BLaER1 (cell line): Measurements from ENCODE around the gene ERBB3.
A peak's percentile ranks its signal among the peaks of the same experiment; 100 is the strongest.
"Not testable (repeated sequence)": the region's sequence is repeated elsewhere in the genome, so short reads cannot be mapped to it uniquely, and the experiment has no call there.

Source experiments
- H3K27ac ChIP-seq: shearing (Covaris generic); formaldehyde crosslinking; 2 replicates; pipeline ENCODE4 v1.8.1; 2022
- H3K27me3 ChIP-seq: shearing (Covaris generic); formaldehyde crosslinking; 2 replicates; pipeline ENCODE4 v1.8.1; 2022
- H3K36me3 ChIP-seq: shearing (Covaris generic); formaldehyde crosslinking; 2 replicates; pipeline ENCODE4 v1.8.1; 2022
- H3K4me1 ChIP-seq: shearing (Covaris generic); formaldehyde crosslinking; 2 replicates; pipeline ENCODE4 v1.8.1; 2022
- H3K4me2 ChIP-seq: shearing (Covaris generic); formaldehyde crosslinking; 2 replicates; pipeline ENCODE4 v1.8.1; 2022
- H3K4me3 ChIP-seq: shearing (Covaris generic); formaldehyde crosslinking; 2 replicates; pipeline ENCODE4 v1.8.1; 2022
- H3K9ac ChIP-seq: shearing (Covaris generic); formaldehyde crosslinking; 2 replicates; pipeline ENCODE4 v1.8.1; 2022
- H3K9me3 ChIP-seq: shearing (Covaris generic); formaldehyde crosslinking; 2 replicates; pipeline ENCODE4 v1.8.1; 2022
- H4K20me1 ChIP-seq: shearing (Covaris generic); formaldehyde crosslinking; 2 replicates; pipeline ENCODE4 v1.8.1; 2022
- Cebpa-rat ChIP-seq: shearing (Covaris generic); IDR thresholded peaks from 2 replicates; pipeline ENCODE4 v1.8.1; 2022

Gene ERBB3

GRCh38 chr12:56079723-56080555 is at the start of gene ERBB3:
Gene ERBB3, plus strand, starts transcription at chr12:56080165. Its CDS starts 136 bp downstream, at chr12:56080301.
- Histone ChIP-seq H4K20me1 (no peaks in the 10 kb centered on the region), H3K9me3 (no peaks in the 10 kb centered on the region), H3K36me3 (no peaks in the 10 kb centered on the region), H3K9ac (peak within 1 kb of the TSS; percentile 21; the same call in 1 of the 2 replicates), H3K27me3 (peaks cover 42% of the 10 kb centered on the region), H3K4me2 (peak within 1 kb of the TSS; percentile 91), H3K27ac (no peak within 1 kb of the TSS), H3K4me3 (peak within 1 kb of the TSS; percentile 66), H3K4me1 (peaks cover 28% of the 10 kb centered on the region)
- TF ChIP-seq Cebpa-rat = no peak

GRCh38 chr12:56031987-56032386 is 48.0 kb upstream of the ERBB3 start:
- no peaks in the 10 kb centered on the region for H3K4me1 ChIP-seq
- H3K4me3 ChIP-seq = no peak overlapping the region
- no peaks in the 10 kb centered on the region for H4K20me1 ChIP-seq
- peaks cover 85% of the 10 kb centered on the region for H3K36me3 ChIP-seq
- H3K9me3 ChIP-seq = no peaks in the 10 kb centered on the region
- no peak overlapping the region for H3K4me2 ChIP-seq
- no peak overlapping the region for H3K27ac ChIP-seq
- TF ChIP-seq Cebpa-rat = no peak
- H3K27me3 ChIP-seq = no peaks in the 10 kb centered on the region
- H3K9ac ChIP-seq = no peak overlapping the region

GRCh38 chr12:56034586-56035332 is 45.2 kb upstream of the ERBB3 start:
- no peak for TF ChIP-seq Cebpa-rat
- Histone ChIP-seq H3K27me3 (no peaks in the 10 kb centered on the region), H3K9me3 (no peaks in the 10 kb centered on the region), H3K36me3 (peaks cover 74% of the 10 kb centered on the region), H3K4me2 (no peak overlapping the region), H3K4me3 (no peak overlapping the region), H3K4me1 (no peaks in the 10 kb centered on the region), H3K9ac (no peak overlapping the region), H3K27ac (no peak overlapping the region), H4K20me1 (no peaks in the 10 kb centered on the region)

GRCh38 chr12:56037161-56037560 is 42.8 kb upstream of the ERBB3 start:
- no peak overlapping the region for H3K27ac ChIP-seq

GRCh38 chr12:56038022-56038655 is 41.8 kb upstream of the ERBB3 start:
- peaks cover 11% of the 10 kb centered on the region for H4K20me1 ChIP-seq
- H3K36me3 ChIP-seq = peaks cover 56% of the 10 kb centered on the region
- peaks cover 14% of the 10 kb centered on the region for H3K4me1 ChIP-seq
- H3K27ac ChIP-seq = no peak overlapping the region
- no peak overlapping the region for H3K4me2 ChIP-seq
- H3K9me3 ChIP-seq = no peaks in the 10 kb centered on the region
- H3K9ac ChIP-seq = no peak overlapping the region
- no peak overlapping the region for H3K4me3 ChIP-seq
- no peaks in the 10 kb centered on the region for H3K27me3 ChIP-seq
- no peak for TF ChIP-seq Cebpa-rat

More at GRCh38 chr12:56037161-56037560, 42.8 kb upstream of the ERBB3 start:
- Histone ChIP-seq H3K9ac (0 out of 2 replicates have a peak overlapping the region, but pooled peaks have one; percentile 15), H4K20me1 (peaks cover under 1% of the 10 kb centered on the region; the same call in 1 of the 2 replicates), H3K27me3 (no peaks in the 10 kb centered on the region), H3K4me1 (peaks cover 10% of the 10 kb centered on the region), H3K36me3 (peaks cover 59% of the 10 kb centered on the region), H3K9me3 (no peaks in the 10 kb centered on the region), H3K4me3 (no peak overlapping the region), H3K4me2 (no peak overlapping the region)
- no peak for TF ChIP-seq Cebpa-rat

- Histone ChIP-seq H3K4me1 (peaks cover 22% of the 10 kb centered on the region), H3K9ac (no peak overlapping the region), H3K9me3 (no peaks in the 10 kb centered on the region), H3K4me2 (no peak overlapping the region), H4K20me1 (peaks cover 31% of the 10 kb centered on the region), H3K4me3 (no peak overlapping the region), H3K36me3 (peaks cover 56% of the 10 kb centered on the region), H3K27me3 (no peaks in the 10 kb centered on the region), H3K27ac (no peak overlapping the region)
- TF ChIP-seq Cebpa-rat = no peak
Measured at GRCh38 chr12:56040151-56040550, 39.8 kb upstream of the ERBB3 start.

GRCh38 chr12:56040963-56041551 is 38.9 kb upstream of the ERBB3 start:
- Histone ChIP-seq H3K9ac (peak overlapping the region; percentile 69), H3K27me3 (no peaks in the 10 kb centered on the region), H3K4me3 (peak overlapping the region; percentile 58), H4K20me1 (peaks cover 32% of the 10 kb centered on the region), H3K4me1 (peaks cover 22% of the 10 kb centered on the region), H3K27ac (peak overlapping the region; percentile 68), H3K36me3 (peaks cover 56% of the 10 kb centered on the region), H3K9me3 (no peaks in the 10 kb centered on the region), H3K4me2 (peak overlapping the region; percentile 82)
- TF ChIP-seq Cebpa-rat = no peak

- no peaks in the 10 kb centered on the region for H3K9me3 ChIP-seq
- H3K36me3 ChIP-seq = peaks cover 56% of the 10 kb centered on the region
- no peaks in the 10 kb centered on the region for H3K27me3 ChIP-seq
- H3K4me1 ChIP-seq = peaks cover 28% of the 10 kb centered on the region
- peaks cover 32% of the 10 kb centered on the region for H4K20me1 ChIP-seq
- TF ChIP-seq Cebpa-rat = no peak
- H3K9ac ChIP-seq = peak within 1 kb of the TSS; percentile 98
- peak within 1 kb of the TSS; percentile 89 for H3K4me2 ChIP-seq
- peak within 1 kb of the TSS; percentile 100 for H3K27ac ChIP-seq
- peak within 1 kb of the TSS; percentile 82 for H3K4me3 ChIP-seq
Measured at GRCh38 chr12:56041552-56042429, 38.2 kb upstream of the ERBB3 start, which contains the start of gene RPS26. Gene RPS26, plus strand, starts transcription at chr12:56041918. Its CDS starts 249 bp downstream, at chr12:56042167.

- H3K36me3 ChIP-seq = peaks cover 51% of the 10 kb centered on the region
- peak overlapping the region; percentile 98 for H3K9ac ChIP-seq
- peaks cover 32% of the 10 kb centered on the region for H4K20me1 ChIP-seq
Measured at GRCh38 chr12:56042430-56042813, 37.5 kb upstream of the ERBB3 start.

More at GRCh38 chr12:56042430-56042813, 37.5 kb upstream of the ERBB3 start:
- Histone ChIP-seq H3K4me3 (peak overlapping the region; percentile 82), H3K27ac (peak overlapping the region; percentile 100), H3K4me1 (peaks cover 31% of the 10 kb centered on the region), H3K4me2 (peak overlapping the region; percentile 89)
- H3K9me3 ChIP-seq, H3K27me3 ChIP-seq: not testable (repeated sequence)
